Fibroblast of lung (primary cell): ENCODE results near the gene YBX1.

Experiments
- EZH2 ChIP-seq: IDR thresholded peaks from 2 replicates; pipeline ENCODE4 v1.5.1; 2012; ENCODE audit warnings: low read length, control low read depth, mild to moderate bottlenecking; ENCODE audit errors: missing control alignments
- TF ChIP-seq, protein P1 (sequence below), 2 donors: IDR thresholded peaks in 1 of 2; conservative IDR thresholded peaks in 1 of 2; 1 replicate in 1 of 2; 2 replicates in 1 of 2; pipeline ENCODE4 v1.5.1; 2011 to 2012; ENCODE audit warnings: low read length in 2 of 2, control low read depth in 1 of 2, inconsistent platforms in 1 of 2, low read depth in 1 of 2, mild to moderate bottlenecking in 1 of 2

DNA sequence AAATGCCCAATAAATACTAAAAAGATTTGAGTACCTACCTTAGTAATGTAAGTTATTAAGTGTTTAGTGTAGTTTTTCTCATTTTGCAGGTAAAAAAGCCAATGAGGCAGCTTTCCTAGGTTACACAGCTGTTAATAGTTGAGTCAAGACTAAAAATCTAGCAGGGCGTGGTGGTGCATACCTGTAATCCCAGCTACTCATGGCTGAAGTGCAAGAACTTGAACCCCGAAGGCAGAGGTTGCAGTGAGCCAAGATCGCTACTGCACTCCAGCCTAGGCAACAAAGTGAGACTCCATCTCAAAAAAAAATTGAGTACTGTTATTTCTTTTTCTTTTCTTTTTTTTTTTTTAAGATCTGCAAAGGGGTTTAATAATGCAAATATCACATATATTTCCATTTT lies 7.7 kb downstream of the YBX1 start:
- TF ChIP-seq, protein P1, sequence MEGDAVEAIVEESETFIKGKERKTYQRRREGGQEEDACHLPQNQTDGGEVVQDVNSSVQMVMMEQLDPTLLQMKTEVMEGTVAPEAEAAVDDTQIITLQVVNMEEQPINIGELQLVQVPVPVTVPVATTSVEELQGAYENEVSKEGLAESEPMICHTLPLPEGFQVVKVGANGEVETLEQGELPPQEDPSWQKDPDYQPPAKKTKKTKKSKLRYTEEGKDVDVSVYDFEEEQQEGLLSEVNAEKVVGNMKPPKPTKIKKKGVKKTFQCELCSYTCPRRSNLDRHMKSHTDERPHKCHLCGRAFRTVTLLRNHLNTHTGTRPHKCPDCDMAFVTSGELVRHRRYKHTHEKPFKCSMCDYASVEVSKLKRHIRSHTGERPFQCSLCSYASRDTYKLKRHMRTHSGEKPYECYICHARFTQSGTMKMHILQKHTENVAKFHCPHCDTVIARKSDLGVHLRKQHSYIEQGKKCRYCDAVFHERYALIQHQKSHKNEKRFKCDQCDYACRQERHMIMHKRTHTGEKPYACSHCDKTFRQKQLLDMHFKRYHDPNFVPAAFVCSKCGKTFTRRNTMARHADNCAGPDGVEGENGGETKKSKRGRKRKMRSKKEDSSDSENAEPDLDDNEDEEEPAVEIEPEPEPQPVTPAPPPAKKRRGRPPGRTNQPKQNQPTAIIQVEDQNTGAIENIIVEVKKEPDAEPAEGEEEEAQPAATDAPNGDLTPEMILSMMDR (conservative IDR thresholded peaks at IDR 0.05 in 1 of 2, IDR thresholded peaks at IDR 0.05 in 1 of 2; ENCODE audit: low read depth in 1 of 2, low read length in 2 of 2): no peak
- no peak for TF ChIP-seq EZH2
